Psoas muscle (tissue), 8 donors: ENCODE measurements around the gene CADM1. TPM values are rescaled to one million over a fixed set of nuclear protein-coding genes. Genes with fewer than 3 reads are reported as not detected.

Experiments used
- ATAC-seq, 4 donors: fragments of 200-7000 bp; cut with Tn5 transposase; one replicate each; pipeline ENCODE4 v1.9.1; 2020; ENCODE audit warnings: moderate library complexity in 3 of 4, mild to moderate bottlenecking in 2 of 4
- DNase-seq, 2 donors: peaks; one replicate each; pipeline ENCODE4 v3.0.0-alpha.2; 2020
- H3K27ac ChIP-seq: fragments of 200-600 bp; one replicate; pipeline ENCODE4 v1.8.0; 2022
- H3K27me3 ChIP-seq, 3 donors: fragments of 200-600 bp in 1 of 3; one replicate each; pipeline versions ENCODE4 v1.6.1 to v1.8.0; 2013 to 2022; ENCODE audit warnings: low read length in 2 of 3, mild to moderate bottlenecking in 2 of 3, moderate library complexity in 1 of 3; ENCODE audit not compliant: insufficient read depth in 3 of 3
- H3K36me3 ChIP-seq, 2 donors: fragments of 200-600 bp in 1 of 2; one replicate each; pipeline versions ENCODE4 v1.6.1 to v1.8.0; 2013 to 2022; ENCODE audit warnings: low read depth in 1 of 2, mild to moderate bottlenecking in 1 of 2, moderate library complexity in 1 of 2; ENCODE audit not compliant: insufficient read depth in 1 of 2
- H3K4me1 ChIP-seq: fragments of 200-600 bp; one replicate; pipeline ENCODE4 v1.8.0; 2022
- H3K4me3 ChIP-seq: fragments of 200-600 bp; one replicate; pipeline ENCODE4 v1.8.0; 2022; ENCODE audit warnings: mild to moderate bottlenecking
- H3K9me3 ChIP-seq: fragments of 200-600 bp; one replicate; pipeline ENCODE4 v1.8.0; 2022
- WGBS, 3 donors: extraction: QIAGEN DNeasy Blood & Tissue Kit; methylation state at CpG; one replicate each; pipeline versions ENCODE4 v1.1.6 to v1.1.7; 2013; 5-methylcytosine and 5-hydroxymethylcytosine counted together
- intact Hi-C, 2 donors: fragments of 100-400 bp; cut with DNase I; formaldehyde crosslinking; loops; one replicate each; pipeline versions ENCODE4 v1.11.0 to v1.14.2; 2022
- polyA plus RNA-seq, 3 donors: library from polyadenylated mRNA; stranded (reverse); fragments of 200-250 nt; gene quantifications; one replicate each; pipeline ENCODE4 v1.2.3, GENCODE V29; 2013
- total RNA-seq, 4 donors: library from RNA; stranded (reverse); fragmentation: NEBNext Ultra II Directional in 2 of 4; extraction: Animal tissue kit (Norgen Biotek cat#: 25700) in 2 of 4; gene quantifications; one replicate each; pipeline versions ENCODE4 v1.2.1 to v1.2.4, GENCODE V29; 2021 to 2023
- TF ChIP-seq, protein P1 (sequence below): fragments of 200-600 bp; IDR thresholded peaks from one replicate; pipeline ENCODE4 v1.8.0; 2022; ENCODE audit warnings: antibody characterized with exemption
- donor health status: healthy with polysubstance abuse.
- donor health status: DM: no; HTN: no; CAD: no; lungs with moderate emphysema.
- donor health status: Bipolar disorder and iron deficiency.
- donor health status: healthy.
- donor health status: DM: yes; HTN: yes; CAD: no.
- donor health status: DM: no; HTN: no; CAD: no.
- donor health status: DM: no; HTN: no; CAD: no.
- donor health status: DM: yes; HTN: yes; CAD: no.

CADM1 gene
- total and polyA plus RNA-seq, 7 donors, result 3.1 to 12.4 (median 9.5) TPM

- Histone ChIP-seq H3K4me1 (peaks cover 27% of the 10 kb centered on the region), H3K27me3 (no peaks in the 10 kb centered on the region), H3K9me3 (no peaks in the 10 kb centered on the region), H3K4me3 (no peak overlapping the region), H3K27ac (no peak overlapping the region), H3K36me3 (no peaks in the 10 kb centered on the region)
- TF ChIP-seq, protein P1, sequence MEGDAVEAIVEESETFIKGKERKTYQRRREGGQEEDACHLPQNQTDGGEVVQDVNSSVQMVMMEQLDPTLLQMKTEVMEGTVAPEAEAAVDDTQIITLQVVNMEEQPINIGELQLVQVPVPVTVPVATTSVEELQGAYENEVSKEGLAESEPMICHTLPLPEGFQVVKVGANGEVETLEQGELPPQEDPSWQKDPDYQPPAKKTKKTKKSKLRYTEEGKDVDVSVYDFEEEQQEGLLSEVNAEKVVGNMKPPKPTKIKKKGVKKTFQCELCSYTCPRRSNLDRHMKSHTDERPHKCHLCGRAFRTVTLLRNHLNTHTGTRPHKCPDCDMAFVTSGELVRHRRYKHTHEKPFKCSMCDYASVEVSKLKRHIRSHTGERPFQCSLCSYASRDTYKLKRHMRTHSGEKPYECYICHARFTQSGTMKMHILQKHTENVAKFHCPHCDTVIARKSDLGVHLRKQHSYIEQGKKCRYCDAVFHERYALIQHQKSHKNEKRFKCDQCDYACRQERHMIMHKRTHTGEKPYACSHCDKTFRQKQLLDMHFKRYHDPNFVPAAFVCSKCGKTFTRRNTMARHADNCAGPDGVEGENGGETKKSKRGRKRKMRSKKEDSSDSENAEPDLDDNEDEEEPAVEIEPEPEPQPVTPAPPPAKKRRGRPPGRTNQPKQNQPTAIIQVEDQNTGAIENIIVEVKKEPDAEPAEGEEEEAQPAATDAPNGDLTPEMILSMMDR, result no peak
- ATAC-seq, result no peak
- intact Hi-C loops, result no loop called here
- DNase-seq, result no peak
- WGBS, 3 donors, result 95 to 98% (median 97%) methylated on average over 7 of the region's 7 CpGs
These were observed 289.5 kb downstream of the CADM1 start for GRCh38 chr11:115214644-115215234.

DNA sequence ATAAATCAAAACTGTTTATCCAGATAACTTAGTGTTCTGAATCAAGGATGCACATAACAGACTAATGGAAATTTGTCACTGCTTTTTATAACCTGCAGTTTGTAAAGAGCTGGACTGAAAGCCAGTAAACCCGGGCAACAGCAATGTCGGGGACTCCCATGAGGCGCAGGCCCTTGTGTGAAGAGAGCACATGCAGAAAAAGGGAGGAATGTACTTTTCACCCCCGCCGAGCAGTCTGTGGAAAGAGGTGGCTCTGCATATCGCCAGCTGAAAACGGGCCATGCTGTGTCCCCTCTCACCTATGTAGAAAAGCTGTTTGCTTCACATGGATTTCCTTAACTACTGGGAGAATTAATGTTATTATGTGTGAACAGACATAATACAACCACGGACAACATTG is 291.2 kb downstream of the CADM1 start:
- H3K36me3 ChIP-seq, result no peaks in the 10 kb centered on the region
- 60 to 80% (median 62%) methylated on average over 8 of the region's 8 CpGs for WGBS, 3 donors
- intact Hi-C loops, result no loop called here
- TF ChIP-seq, protein P1, result no peak
- DNase-seq (no peak), ATAC-seq (no peak)
- H3K27ac ChIP-seq, result no peak overlapping the region
- no peak overlapping the region for H3K4me3 ChIP-seq
- H3K27me3 ChIP-seq, result no peaks in the 10 kb centered on the region
- peaks cover 12% of the 10 kb centered on the region for H3K4me1 ChIP-seq
- H3K9me3 ChIP-seq, result no peaks in the 10 kb centered on the region

- WGBS, 3 donors, result 77 to 92% (median 90%) methylated on average over 3 of the region's 3 CpGs
These were observed 295.4 kb downstream of the CADM1 start for GRCh38 chr11:115208808-115209259.

DNA sequence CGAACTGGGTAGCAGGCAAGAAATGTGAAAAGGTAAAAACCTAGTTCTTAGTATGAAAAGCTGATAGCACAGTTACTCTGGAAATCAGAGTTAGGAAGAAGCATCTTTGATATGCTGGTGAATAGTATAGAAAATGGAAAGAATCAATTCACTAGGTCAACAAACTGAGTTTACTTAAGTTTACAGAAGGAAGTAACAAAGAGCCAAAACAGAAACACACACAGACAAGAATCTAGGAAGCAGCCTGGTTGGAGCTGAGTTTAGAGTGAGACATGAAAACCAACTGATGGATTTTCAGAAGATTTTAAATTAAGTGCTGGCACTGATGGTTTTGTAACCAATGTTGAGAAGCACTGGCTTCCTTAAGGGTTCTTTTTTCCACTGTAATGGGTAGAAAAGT is 296.3 kb downstream of the CADM1 start:
- Histone ChIP-seq H3K9me3 (no peaks in the 10 kb centered on the region), H3K4me1 (peaks cover 17% of the 10 kb centered on the region), H3K4me3 (no peak overlapping the region), H3K27me3 (no peaks in the 10 kb centered on the region), H3K27ac (peak overlapping the region; percentile 46), H3K36me3 (no peaks in the 10 kb centered on the region)
- ATAC-seq (no peak), DNase-seq (no peak)
- TF ChIP-seq, protein P1, result no peak
- intact Hi-C loops, result no loop called here
- WGBS, 3 donors, result 88 to 100% (median 91%) methylated on average over 1 of the region's 1 CpG

More at GRCh38 chr11:115208808-115209259, 295.4 kb downstream of the CADM1 start:
- H3K27ac ChIP-seq, result no peak overlapping the region
- peaks cover 17% of the 10 kb centered on the region for H3K4me1 ChIP-seq
- no peaks in the 10 kb centered on the region for H3K36me3 ChIP-seq
- H3K9me3 ChIP-seq, result no peaks in the 10 kb centered on the region
- ATAC-seq (peak in 1 of 4 donors; percentile 62), DNase-seq (no peak)
- TF ChIP-seq, protein P1, result no peak
- H3K27me3 ChIP-seq, result no peaks in the 10 kb centered on the region
- intact Hi-C loops, result no loop called here
- H3K4me3 ChIP-seq, result no peak overlapping the region

DNA sequence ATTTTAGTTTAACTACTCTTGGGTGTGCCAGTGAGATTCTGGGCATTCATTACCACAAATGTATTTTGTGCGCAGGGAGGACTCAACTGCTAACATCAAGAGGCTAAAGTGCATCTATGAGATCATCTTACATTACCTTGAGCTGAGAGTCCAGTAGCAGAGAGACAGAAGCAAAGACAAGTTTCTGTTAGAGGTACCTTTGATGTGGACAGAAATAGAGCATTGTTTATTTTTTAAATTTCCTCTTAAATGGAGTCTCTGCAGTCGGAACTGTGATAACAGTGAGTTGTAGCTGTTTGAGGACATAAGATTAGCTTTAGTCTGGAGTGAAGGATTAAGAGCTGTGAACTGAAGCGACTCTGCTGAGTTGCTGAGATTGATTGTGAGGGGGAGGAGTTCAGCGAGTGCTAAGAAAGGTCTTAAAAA is 297.0 kb downstream of the CADM1 start:
- TF ChIP-seq, protein P1, result no peak
- Histone ChIP-seq H3K4me3 (no peak overlapping the region), H3K9me3 (no peaks in the 10 kb centered on the region), H3K4me1 (peaks cover 17% of the 10 kb centered on the region), H3K36me3 (no peaks in the 10 kb centered on the region), H3K27me3 (no peaks in the 10 kb centered on the region), H3K27ac (peak overlapping the region; percentile 46)
- WGBS, 3 donors, result 37 to 63% (median 54%) methylated on average over 4 of the region's 4 CpGs
- peak in 3 of 4 donors; percentile 16 to 44 (median 38) for ATAC-seq
- intact Hi-C loops, result no loop called here
- DNase-seq, result no peak
